Activated CD4-positive, alpha-beta T cell treated with anti-CD3 and anti-CD28 coated beads, Interleukin-2, amount 50 U/mL, for 48 hours (primary cell): ENCODE data around the gene SPOCK3.

Experiments
- DNase-seq, 2 experiments: peaks; one replicate each; pipeline ENCODE4 v3.0.0-alpha.2; 2020

The SPOCK3 gene

DNA sequence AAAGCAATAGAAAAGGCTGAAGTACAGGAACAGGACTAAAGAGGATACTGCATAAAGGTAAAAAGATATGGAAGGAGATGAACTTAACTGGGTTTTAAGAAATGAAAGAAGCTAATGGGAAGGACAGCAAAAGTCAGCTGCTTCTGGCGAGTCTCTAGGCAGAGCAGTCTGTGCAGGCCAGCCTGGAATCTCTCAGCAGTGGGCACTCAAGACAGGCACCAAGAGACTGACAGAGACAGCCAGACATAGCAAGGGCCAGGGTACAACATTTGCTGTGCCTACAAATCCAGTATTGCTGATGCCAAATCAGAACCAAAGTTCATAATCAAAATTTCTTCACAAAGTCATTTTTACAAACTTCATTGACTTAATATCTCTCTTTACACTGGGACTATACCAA is 62.4 kb downstream of the SPOCK3 start:
- DNase-seq, result no peak

DNA sequence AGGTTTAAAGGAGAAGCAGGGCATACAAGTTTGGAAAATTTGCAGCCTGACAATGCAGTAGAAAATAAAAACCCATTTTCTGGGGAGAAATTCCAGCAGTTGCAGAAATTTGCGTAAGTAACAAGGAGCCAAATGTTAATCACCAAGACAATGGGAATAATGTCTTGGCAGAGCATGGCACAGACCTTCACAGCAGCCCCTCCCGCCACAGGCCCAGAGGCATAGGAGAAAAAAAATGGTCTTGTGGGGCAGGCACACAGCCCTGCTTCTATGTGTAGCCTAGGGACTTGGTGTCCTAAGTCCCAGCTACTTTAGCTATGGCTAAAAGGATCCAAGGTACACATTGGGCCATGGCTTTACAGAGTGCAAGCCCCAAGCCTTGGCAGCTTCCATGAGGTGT is 65.7 kb downstream of the SPOCK3 start:
- DNase-seq, result no peak

DNA sequence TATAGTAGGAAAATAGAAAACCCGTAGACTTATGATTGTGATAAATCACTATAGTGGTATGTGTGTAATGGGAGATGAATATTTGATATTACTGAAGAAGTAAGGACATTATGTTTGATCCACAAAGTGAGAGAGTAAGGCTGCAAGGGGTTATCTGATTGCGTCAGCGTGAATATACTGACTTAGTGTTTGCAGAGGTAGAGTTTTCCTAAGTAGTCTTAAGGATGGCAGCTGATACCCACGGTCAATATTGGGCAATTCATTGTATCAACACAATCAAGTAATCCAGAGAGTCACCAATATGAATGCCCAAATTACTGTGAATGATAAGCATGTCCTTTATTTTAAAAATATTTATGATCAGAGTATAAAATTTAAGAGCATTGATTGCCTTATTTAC is 83.7 kb downstream of the SPOCK3 start:
- DNase-seq, result no peak

DNA sequence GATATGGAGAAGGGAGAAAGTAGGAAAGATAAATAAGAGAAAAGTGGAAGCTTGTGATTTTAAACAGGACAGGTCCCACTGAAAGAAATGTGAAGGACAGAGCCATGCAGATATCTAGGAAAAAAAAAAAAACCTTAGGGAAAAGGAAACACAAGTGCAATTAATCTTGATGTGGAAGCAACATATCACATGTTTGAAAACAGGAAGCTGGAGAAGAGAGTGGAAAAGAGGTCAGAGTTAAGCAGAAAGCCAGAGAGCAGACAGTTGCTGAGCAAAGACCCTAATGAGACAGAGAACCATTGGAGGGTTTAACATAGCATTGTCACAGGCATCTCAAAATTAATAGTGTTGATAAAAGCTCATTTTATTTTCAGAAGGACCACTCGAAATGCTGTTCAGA is 89.7 kb downstream of the SPOCK3 start:
- DNase-seq, result no peak

DNA sequence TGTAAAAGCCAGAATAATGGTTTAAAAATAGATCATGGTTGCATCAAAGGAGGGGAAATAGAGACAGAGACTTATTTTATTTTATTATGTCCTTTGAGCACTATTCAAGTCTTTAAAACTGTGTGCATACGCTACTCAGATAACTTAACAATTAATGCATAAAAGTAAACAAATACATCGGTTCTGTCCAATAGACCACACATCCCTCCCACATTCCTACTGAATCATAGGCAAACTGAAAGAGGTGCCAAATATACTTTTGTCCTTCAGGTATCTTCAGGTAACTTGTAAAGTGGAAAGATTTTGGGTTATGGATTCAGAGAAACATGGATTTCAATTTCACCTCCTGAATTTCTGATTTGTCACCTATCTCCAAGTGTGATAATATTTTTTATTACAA is 91.3 kb downstream of the SPOCK3 start:
- no peak for DNase-seq

DNA sequence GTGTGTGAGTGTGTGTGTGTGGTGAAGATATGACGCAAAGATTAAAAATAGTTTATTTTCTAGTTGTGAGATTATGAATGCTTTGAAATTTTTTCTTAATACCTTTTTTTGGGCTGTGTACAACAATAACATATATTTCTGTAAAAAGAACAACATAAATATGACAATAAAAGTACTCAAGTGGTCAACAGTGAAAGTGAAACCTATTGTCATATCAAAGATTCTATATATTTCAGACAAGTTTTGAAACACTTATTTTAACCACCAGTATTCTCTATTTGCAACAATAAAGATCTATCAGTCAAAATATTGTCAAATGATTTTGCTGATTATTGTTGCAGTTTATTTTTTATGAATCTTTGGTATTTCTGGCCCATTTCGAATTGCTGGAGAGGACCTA is 98.0 kb downstream of the SPOCK3 start:
- DNase-seq, result no peak

DNA sequence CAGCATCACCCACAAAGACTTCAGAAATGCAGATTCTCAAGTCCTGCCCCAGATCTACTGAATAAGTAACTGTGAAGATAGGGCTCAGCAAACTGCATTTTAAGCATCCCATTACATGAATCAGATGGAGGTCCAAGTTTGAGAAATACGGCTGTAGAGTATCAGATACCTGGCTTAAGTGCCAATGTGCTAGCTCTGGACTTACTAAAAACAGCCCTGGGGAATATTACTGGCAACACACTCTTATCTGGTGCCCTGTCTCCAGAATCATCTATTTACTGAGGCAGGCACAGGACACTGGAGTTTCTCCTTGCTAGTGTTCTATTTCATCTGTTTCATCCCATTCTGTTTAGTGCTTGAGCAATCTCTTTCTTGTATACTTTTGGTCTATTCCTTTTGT is 105.1 kb downstream of the SPOCK3 start:
- no peak for DNase-seq

DNA sequence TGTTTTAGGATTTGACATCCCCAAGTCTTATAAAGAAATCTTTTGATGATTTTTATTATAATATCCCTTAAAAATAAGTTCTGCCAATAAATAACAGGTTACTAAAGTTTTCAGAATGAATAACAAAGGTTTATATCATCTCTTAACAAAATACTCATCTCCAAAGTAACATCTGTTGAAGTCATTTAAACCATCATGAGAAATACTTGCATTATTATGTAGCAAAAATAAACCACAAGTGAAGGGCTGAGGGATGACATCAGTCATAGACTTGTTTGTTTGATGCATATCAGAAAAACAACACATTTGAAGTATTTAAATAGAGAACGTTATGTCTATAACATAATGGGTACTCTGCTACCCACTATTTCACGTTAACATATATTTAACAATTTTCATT is 114.9 kb downstream of the SPOCK3 start:
- no peak for DNase-seq

DNA sequence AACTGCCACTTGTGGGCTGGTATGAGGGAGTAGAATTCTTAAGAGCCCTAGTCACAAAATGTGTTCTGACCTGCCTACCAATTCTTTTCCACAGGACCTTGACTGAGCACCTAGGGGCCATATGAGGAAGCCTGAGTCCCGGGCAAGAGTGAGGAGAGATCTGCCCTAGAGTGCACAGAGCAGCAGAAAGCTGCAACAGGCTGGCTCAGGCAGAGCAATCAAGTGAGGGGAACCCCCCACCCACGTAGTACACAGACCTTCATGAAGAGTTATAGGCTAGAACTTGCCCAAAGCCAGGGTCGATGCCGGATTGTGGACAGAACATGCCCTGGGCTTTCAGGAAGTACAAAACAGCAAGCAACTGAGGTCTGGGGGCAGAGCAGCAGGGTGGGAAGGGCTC is 117.0 kb downstream of the SPOCK3 start:
- DNase-seq, result no peak

DNA sequence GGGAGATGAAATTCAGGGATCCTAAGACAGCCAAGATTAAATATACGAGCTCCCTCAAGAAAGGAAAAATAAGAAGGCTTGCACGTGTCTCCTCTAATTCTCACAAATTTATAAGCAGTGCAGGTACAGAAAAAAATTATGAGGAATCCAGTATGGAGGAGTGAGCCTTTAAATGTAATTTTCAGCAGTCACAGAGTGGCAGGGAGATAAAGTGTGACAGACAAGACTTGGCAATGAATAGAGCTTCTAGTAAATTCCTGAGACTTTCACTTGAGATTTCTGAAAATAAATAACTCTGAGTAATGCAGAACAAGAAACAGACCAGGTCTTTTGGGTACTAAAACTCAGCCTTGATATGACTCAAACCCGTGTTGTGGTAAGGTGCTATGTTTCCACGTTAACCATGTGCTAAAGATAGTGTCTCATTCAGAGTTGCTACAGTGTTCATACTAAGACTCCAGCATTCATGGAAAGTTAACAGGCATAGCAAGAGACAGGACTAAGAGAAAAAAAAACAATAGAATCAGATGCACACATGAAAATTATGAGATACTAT is 119.8 kb downstream of the SPOCK3 start:
- no peak for DNase-seq

DNA sequence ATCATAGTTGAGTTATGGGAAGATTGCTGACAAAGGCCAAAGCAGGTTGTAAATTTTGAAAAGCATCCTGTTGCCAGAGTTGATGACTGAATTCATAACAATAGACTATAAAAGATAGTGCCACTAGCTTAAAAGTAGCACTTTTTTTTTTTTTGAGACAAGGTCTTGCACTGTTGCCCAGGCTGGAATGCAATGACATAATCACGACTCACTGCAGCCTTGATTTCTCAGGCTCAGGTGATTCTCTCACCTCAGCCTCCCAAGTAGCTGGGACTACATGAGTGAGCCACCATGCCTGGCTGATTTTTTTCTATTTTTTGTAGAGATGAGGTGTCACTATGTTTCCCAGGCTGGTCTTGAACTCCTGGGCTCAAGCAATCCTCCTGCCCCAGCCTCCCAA is 122.7 kb downstream of the SPOCK3 start:
- DNase-seq, result no peak

DNA sequence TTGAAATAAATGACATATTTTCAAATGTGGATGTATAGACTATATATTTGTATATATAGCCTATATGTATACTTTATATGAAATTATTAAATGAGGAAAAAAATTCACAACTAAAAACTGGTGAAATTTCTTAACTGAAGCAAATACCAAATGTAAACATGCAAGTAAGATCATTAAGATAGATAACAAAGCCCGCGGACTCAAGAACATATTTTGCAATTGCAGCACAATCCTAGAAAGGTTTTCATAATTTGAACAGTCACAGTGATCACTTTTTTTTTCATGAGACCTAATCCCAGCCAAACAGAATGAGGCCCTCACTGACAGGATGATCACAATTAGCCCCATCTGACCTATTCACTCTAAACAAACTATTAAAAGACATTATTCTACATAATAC is 123.2 kb downstream of the SPOCK3 start:
- DNase-seq, result no peak

DNA sequence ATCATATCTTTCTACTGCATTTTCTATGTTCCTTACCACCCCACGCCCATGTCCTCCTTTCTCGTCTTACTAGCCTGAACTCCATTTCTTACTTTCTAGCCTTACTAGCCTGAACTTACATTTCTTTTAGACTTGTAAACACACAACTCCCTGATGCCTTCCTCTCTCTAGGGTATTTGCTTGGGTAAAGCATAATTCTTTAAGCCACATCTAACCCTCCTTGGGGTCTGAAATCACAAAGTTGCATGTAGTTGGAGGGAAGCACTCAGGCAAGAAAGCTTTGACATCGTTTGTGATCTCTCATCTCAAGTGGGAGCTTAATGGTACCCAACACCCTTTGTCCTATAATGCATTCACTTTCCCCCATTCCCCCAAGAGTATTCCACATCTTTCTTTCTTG is 124.4 kb downstream of the SPOCK3 start:
- DNase-seq, result no peak

DNA sequence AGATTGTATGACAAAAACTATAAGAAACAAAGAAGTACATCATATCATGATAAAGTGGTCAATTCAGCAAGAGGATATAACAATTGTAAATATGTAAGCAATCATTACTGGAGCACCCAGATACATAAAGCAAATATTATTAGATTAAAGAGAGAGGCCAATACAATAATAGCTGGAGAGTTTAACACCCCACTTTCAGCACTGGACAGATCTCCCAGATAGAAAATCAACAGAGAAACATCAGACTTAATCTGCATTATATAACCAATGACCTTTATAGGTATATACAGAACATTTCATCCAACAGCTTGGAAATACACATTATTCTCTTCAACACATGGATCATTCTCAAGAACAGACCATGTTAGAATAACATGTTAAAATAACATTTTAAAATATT is 128.4 kb downstream of the SPOCK3 start:
- no peak for DNase-seq

DNA sequence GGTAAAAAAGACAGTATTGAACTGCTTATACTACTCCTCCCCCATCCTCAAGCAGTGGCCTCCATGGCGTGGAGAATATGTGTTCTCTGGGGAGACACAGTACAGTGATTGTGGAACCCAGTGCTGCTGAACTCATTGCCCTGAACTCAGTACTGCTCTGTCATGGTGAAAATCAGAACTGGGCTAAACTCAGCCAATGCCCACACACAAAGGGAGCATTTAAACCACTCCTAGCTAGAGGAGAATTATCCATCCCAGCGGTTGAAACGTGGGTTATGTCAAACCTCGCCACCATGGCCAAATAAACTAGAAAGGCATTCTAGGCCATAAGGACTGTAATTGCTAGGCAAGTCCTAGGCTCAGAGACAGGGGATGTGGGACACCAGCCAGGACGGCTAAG is 131.8 kb downstream of the SPOCK3 start:
- no peak for DNase-seq

DNA sequence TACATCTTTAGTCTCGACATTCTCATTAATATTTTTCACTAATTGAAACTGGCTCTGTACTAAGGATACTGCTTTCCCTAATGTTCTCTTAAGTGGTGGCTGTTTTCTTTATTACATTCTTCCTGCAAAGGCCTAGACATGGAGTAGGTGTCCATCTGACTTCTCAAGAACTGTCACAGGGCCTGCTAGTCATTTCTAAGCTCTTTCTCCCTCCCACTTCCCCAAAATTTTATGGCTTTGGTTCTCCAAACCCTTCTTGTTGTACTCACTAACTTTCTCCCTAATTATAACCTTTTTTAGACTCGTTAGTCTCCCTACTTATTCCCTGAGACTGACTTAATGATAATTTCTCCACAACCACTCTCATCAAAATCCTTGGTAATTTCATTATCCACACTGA is 133.3 kb downstream of the SPOCK3 start:
- DNase-seq, result no peak

DNA sequence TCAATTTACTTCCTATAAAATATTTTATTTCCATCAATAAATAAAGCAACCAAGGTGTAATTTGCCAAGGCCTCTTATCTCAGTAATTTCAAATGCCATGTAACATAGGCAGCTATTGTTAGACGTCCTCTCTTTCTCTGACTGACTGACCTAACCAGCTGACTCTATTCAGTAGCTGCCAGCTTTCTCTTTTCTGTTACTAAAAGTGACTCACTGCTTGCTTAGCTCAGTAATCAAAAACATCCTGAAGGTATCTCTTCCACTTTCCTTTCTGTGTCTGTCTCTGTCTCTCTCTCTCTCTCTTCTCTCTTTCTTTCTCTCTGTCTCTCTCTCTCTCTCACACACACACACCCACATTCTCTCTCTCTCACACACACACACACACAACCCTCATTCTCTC is 134.2 kb downstream of the SPOCK3 start:
- DNase-seq, result no peak

DNA sequence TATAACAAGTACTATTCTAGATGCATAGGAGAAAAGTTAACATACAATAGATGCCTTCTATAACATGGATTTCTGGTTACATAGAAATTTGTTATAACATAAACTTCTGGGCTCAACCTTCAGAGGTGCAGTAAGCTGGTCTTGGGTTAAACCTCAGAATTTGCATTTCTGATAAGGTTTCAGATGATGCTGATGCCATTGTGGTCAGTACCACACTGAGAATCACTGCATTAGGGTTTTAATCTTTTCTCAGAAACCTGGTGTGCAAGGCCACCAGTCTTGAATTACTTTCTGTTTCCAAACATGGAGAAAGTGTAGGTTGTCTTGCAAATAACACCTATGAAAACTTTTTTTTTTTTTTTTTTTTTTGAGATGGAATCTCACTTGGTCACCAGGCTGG is 146.2 kb downstream of the SPOCK3 start:
- no peak for DNase-seq

DNA sequence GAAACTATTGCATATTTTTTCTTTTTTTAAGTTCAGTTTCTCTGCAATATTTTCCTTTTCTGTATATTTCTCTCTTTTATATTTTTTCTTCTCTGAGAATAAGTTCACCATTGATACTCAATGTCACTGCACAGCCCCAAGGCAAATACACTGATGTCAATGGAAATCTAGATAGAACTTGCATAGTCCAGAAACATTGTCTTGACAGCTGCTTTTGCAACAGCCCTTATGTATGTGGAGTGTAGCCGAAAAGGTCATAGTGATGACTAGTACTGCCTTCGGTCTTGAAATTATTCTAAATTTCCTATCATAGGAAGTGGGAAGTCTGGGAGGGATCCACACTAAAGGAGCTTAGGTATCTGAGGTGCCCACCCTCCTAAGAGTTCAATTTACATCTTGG is 150.0 kb downstream of the SPOCK3 start:
- DNase-seq, result no peak

DNA sequence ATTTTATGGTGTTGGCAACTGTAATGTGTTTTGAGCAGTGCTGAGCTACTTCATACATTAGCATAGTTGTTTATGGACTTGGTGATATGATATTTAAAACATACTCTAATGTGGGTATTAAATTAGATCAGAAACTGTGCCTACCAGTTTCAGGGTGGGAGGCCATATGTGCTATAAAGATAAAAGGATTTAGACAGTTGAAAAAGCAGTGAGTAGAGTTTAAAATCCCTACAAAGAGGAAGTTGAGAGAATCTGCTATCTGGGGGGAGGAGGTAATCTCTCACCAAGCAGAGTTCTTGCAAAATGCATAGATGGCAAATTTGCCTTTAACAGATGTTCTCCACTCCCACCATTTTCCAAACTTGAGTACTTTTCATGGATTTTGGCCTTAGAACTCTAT is 154.5 kb downstream of the SPOCK3 start:
- no peak for DNase-seq

DNA sequence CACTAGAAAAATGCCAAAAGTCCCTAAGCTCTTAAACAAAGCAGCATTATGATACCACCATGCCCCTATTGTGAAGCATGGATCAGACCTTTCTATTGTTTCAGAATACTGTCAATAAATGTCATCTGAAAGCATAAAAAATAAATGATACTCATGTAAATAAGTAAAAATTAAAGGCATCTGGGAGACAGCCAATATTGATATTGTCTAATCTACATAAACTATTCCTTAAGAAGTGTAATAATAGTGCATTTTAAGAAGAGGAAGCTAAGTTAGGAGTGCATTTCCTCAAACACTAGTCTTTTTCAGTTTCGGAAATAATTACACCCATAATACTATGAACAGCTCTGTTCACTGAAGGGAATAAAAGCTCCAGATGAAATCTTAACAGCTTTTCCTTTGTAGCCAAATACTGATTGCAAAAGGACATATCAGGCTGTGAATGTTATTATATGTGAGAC is 181.6 kb downstream of the SPOCK3 start:
- DNase-seq, result no peak

DNA sequence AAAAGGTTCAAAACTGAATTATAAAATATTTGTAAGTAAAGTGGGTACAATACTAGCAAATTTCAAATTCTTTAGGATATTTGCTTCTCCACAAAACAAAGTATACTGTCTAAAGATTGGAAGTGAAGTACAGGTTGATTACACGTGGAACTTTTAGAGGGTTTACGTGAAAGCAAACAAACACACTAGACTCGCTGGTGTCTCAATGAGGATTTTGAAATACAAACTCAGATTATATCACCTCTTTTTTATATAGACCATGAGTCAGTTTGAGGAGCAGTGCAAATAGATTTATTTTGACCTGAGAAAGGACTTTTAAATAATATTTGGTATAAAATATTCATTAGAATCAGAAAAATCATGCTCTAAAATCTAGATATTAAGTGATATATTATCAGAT is 185.0 kb downstream of the SPOCK3 start:
- DNase-seq, result no peak

DNA sequence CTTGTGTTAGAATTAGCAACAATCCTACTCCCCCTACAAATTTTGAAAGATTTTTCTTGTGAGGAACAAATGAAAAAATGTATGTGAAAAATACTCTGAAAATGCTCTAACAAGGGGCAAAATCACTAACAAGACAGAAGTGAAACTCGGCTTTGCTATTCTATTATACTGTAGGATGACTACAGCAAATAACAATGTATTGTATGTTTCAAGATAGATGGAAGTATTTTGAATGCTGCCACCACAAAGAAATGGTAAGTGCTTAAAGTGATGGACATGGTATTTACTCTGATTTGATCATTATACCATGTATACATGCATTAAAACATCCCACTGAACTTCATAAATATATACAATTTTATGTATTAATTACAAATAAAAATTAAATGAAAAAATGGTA is 192.8 kb downstream of the SPOCK3 start:
- DNase-seq, result no peak

DNA sequence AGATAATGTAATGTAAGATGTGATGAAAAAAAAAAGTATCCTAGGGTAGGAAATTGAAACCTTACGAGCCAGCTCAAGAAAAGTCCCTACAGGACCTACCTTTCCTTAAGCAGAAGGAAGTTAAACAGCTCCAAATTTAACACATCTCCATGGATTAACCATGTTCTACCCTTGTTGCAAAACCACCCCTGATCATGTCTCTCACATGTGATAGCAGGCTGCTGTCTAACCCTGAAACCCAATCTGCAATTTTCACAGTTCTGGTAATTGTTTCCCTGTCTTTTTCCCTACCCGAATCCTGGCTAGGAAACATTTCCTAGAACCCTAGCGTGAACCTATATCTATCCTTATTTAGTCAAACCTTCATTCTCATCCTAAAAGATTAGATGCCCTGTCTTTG is 198.9 kb downstream of the SPOCK3 start:
- no peak for DNase-seq

DNA sequence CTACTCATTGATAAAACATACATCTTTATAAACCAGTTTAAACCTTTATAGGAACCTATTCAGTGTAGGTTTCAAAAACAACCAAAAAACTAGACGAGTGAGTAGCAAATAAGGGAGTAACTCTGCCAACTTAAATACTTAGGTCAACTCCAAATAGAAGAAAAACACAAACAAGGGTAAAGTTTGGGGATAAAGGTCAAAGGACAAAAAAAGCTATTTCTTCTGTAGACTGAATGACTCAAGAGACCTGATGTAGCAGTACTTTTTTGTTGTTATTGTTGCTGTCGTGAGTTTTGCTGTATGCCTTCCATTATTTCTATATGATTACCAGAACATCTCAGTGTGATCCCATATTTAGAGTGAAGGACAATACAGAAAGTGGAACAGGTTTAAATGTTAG is 199.3 kb downstream of the SPOCK3 start:
- no peak for DNase-seq

DNA sequence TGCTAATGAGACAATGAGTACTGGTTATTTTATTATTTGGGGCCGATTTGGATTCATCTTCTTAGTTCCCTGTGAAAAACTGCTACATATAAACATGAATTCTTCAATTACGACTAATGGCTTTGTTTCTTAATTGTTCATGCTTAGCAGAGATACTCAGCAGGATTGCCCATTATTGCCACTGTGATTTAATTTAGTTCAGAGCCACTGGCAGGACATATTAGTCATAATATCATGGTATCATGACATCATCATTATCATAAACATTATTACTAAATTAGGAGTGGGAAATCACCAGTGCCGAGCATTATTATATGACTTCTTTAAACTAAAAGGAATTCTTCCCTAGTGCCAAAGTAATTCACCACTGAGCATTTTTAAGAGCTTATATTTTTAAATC is 201.4 kb downstream of the SPOCK3 start:
- DNase-seq, result no peak
